Mucosa of rectum (tissue), 2 donors: ENCODE measurements around the gene CFB.
"Not testable (repeated sequence)": the region's sequence is repeated elsewhere in the genome, so short reads cannot be mapped to it uniquely, and the experiment has no call there.

Experiments used
- H3K27ac ChIP-seq, 2 donors: one replicate each; pipeline ENCODE4 v1.7.0; 2013; ENCODE audit warnings: inconsistent platforms in 2 of 2, low read depth in 2 of 2, low read length in 2 of 2
- H3K27me3 ChIP-seq, 2 donors: one replicate each; pipeline ENCODE4 v1.7.0; 2013; ENCODE audit warnings: low read length in 2 of 2; ENCODE audit not compliant: control insufficient read depth in 2 of 2, insufficient read depth in 2 of 2
- H3K36me3 ChIP-seq, 2 donors: one replicate each; pipeline ENCODE4 v1.7.0; 2013; ENCODE audit warnings: low read length in 2 of 2; ENCODE audit not compliant: control insufficient read depth in 2 of 2, insufficient read depth in 2 of 2
- H3K4me1 ChIP-seq, 2 donors: one replicate each; pipeline ENCODE4 v1.7.0; 2013; ENCODE audit warnings: low read length in 2 of 2, mild to moderate bottlenecking in 1 of 2; ENCODE audit not compliant: control insufficient read depth in 2 of 2, insufficient read depth in 2 of 2
- H3K4me3 ChIP-seq, 2 donors: one replicate each; pipeline ENCODE4 v1.7.0; 2013; ENCODE audit warnings: low read length in 2 of 2
- H3K9ac ChIP-seq, 2 donors: one replicate each; pipeline ENCODE4 v1.7.0; 2013; ENCODE audit warnings: low read length in 2 of 2, low read depth in 1 of 2, mild to moderate bottlenecking in 1 of 2
- H3K9me3 ChIP-seq, 2 donors: one replicate each; pipeline ENCODE4 v1.7.0; 2013; ENCODE audit warnings: low read length in 2 of 2; ENCODE audit not compliant: control insufficient read depth in 2 of 2
- donor health status: healthy.
- donor health status: Normal muscosa, but diverticular disease.

The CFB gene

DNA sequence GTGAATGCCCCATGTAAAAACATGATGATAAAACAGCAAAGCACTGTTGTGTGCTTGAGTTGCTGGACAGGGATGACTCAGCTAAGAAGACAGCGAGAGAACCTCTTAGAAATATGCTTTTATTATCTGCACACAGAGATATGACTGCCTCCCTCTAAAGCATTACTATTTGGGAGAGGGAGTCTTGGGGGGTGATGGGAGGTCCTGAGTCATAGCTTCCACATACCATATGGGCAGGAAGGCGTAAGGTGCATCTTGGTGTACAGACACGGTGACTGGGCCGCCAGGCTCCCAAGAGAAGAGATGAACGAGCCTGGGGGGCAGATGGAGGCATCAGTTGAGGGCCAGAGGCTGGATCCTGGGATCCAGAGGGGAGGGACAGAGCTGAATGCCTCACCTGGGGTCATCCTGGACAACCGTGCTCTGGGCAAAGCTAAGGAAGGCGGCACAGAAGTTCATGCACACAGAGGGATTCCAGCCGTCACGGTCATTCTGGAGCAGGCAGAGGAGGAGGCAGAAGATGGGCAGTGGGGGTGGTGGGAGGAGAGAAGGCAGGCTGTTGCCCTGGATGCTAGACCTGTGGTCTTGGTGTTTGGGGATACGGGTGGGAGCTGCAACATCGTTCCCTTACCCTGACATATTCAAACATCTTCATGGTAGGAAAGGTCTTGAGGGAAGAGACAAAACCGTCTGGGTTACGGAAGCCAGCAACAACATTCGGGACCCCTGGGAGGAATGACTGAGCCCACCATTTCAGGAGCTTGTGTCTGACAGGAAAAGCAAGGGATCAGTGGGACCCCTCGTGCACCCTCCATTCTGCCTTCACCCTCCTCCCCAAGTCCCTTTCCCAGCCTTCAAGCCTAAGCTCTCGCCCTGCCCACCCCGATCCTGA, 24.1 kb downstream of the CFB start:
- peak overlapping the region in 1 of 2 donors; percentile 98 for H3K27ac ChIP-seq
- H3K36me3 ChIP-seq, result peaks cover 44 to 52% of the 10 kb centered on the region in 2 donors
- peaks cover 15 to 18% of the 10 kb centered on the region in 2 donors for H3K4me1 ChIP-seq
- H3K9me3 ChIP-seq, result no peaks in the 10 kb centered on the region
- H3K27me3 ChIP-seq, result no peaks in the 10 kb centered on the region
- no peak overlapping the region for H3K9ac ChIP-seq
- no peak overlapping the region for H3K4me3 ChIP-seq

GRCh38 chr6:31970604-31971271, 24.8 kb downstream of the CFB start:
- Histone ChIP-seq H3K27me3 (no peaks in the 10 kb centered on the region), H3K4me3 (peak overlapping the region; percentile 89), H3K9me3 (no peaks in the 10 kb centered on the region), H3K36me3 (peaks cover 39 to 46% of the 10 kb centered on the region in 2 donors), H3K9ac (peak overlapping the region in 1 of 2 donors; percentile 94), H3K4me1 (peaks cover 15 to 18% of the 10 kb centered on the region in 2 donors), H3K27ac (peak overlapping the region in 1 of 2 donors; percentile 98)

GRCh38 chr6:31971279-31971992, 25.5 kb downstream of the CFB start:
- peak overlapping the region; percentile 95 to 98 for H3K27ac ChIP-seq
- peak overlapping the region; percentile 94 to 96 for H3K9ac ChIP-seq
- H3K36me3 ChIP-seq, result peaks cover 36 to 40% of the 10 kb centered on the region in 2 donors
- H3K4me1 ChIP-seq, result peaks cover 15 to 18% of the 10 kb centered on the region in 2 donors
- H3K9me3 ChIP-seq, result no peaks in the 10 kb centered on the region
- H3K27me3 ChIP-seq, result no peaks in the 10 kb centered on the region
- peak overlapping the region; percentile 89 for H3K4me3 ChIP-seq

DNA sequence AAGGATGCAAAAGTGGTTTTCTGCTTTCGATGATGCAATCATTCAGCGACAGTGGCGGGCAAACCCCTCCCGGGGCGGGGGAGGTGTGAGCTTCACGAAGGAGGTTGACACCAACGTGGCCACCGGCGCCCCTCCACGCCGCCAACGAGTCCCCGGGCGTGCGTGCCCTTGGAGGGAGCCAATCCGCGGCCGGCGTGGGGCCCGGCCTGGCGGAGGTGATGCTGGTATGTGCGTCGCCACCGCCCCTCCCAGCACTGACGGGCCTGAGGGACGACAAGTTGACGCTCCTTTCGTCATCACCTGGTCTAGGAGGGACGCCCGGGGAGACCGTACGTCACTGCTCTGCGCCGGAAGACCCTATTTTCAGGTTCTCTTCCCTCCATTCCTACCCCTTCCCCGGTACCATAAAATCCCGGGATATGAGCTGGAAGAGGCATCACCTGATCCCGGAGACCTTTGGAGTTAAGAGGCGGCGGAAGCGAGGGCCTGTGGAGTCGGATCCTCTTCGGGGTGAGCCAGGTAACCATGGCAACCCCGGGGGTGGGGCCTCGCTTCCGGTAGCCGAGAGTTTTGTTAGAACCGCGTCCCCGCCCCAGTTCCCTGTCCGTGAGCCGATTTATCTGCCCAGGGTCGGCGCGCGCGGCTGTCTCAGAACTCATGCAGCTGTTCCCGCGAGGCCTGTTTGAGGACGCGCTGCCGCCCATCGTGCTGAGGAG, 26.3 kb downstream of the CFB start, which contains the start of gene DXO:
TSS of gene DXO (minus strand) at position 146 of the 716 bp plus-strand sequence. CDS start 463 bp downstream, outside the sequence.
- H3K27me3 ChIP-seq, result no peaks in the 10 kb centered on the region
- H3K36me3 ChIP-seq, result peaks cover 29 to 33% of the 10 kb centered on the region in 2 donors
- H3K4me1 ChIP-seq, result peaks cover 15 to 18% of the 10 kb centered on the region in 2 donors
- peak within 1 kb of the TSS; percentile 94 to 96 for H3K9ac ChIP-seq
- H3K9me3 ChIP-seq, result no peaks in the 10 kb centered on the region
- peak within 1 kb of the TSS; percentile 95 to 98 for H3K27ac ChIP-seq
- H3K4me3 ChIP-seq, result peak within 1 kb of the TSS; percentile 89

GRCh38 chr6:31972709-31973350, 26.9 kb downstream of the CFB start:
- Histone ChIP-seq H3K27ac (peak overlapping the region; percentile 95 to 98), H3K27me3 (no peaks in the 10 kb centered on the region), H3K4me1 (peaks cover 15 to 18% of the 10 kb centered on the region in 2 donors), H3K9me3 (no peaks in the 10 kb centered on the region), H3K4me3 (peak overlapping the region; percentile 89), H3K36me3 (peaks cover 22 to 26% of the 10 kb centered on the region in 2 donors), H3K9ac (peak overlapping the region; percentile 94 to 96)

DNA sequence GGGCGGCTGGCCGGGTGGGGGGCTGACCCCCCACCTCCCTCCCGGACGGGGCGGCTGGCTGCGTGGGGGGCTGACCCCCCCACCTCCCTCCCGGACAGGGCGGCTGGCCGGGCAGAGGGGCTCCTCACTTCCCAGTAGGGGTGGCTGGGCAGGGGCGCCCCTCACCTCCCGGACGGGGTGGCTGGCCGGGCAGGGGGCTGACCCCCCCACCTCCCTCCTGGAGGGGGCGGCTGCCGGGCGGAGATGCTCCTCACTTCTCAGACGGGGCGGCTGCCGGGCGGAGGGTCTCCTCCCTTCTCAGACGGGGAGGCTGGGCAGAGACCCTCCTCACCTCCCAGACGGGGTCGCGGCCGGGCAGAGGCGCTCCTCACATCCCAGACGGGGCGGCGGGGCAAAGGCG, 30.2 kb downstream of the CFB start:
- H3K9ac ChIP-seq, H3K4me3 ChIP-seq, H3K9me3 ChIP-seq, H3K27me3 ChIP-seq, H3K27ac ChIP-seq: not testable (repeated sequence)
- peaks cover 8 to 16% of the 10 kb centered on the region in 2 donors for H3K4me1 ChIP-seq
- H3K36me3 ChIP-seq, result peaks cover 10 to 12% of the 10 kb centered on the region in 2 donors

DNA sequence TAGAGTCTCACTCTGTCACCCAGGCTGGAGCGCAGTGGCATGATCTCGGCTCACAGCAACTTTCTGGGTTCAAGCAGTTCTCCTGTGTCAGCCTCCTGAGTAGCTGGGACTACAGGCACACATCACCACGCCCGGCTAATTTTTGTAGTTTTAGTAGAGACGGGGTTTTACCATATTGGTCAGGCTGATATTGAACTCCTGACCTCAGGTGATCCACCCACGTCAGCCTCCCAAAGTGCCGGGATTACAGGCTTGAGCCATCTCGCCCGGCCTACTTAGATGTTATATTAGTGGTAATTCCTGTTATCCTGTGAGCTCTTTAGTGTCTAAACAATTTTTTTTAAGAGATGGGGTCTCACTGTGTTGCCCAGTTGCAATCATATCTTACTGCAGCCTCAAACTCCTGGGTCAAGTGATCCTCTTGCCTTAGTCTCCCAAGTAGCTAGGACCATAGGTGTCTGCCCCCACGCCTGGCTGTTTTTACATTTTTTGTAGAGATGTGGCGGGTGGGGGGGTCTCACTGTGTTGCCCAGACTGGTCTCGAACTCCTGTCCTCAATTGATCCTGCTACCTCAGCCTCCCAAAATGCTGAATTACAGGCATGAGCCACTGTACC, 32.0 kb downstream of the CFB start:
- Histone ChIP-seq H3K27ac (no peak overlapping the region), H3K27me3 (no peaks in the 10 kb centered on the region), H3K9me3 (no peaks in the 10 kb centered on the region), H3K4me3 (no peak overlapping the region), H3K9ac (no peak overlapping the region), H3K4me1 (peaks cover 0 to 5% of the 10 kb centered on the region in 2 donors), H3K36me3 (peaks cover 10 to 12% of the 10 kb centered on the region in 2 donors)

DNA sequence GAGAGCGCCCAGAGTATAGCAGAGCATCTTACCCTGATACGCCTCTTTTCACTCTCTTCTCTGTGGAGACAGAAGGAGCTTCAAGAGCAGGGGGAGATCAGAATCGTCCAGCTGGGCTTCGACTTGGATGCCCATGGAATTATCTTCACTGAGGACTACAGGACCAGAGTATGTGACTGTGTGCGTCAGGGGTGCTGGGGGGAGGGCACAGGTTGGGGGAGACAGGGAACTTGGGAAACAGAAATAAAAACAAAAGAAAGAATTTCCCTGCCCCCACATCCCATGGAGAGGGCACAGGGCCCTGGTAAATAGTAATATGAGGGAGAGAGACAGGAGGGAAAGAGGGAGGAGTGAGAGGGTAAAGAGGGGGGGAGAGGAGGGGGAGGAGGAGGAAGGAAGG, 32.9 kb downstream of the CFB start:
- Histone ChIP-seq H3K4me3 (no peak overlapping the region), H3K27ac (no peak overlapping the region), H3K9me3 (no peaks in the 10 kb centered on the region), H3K9ac (peak overlapping the region in 1 of 2 donors; percentile 24), H3K27me3 (no peaks in the 10 kb centered on the region), H3K36me3 (peaks cover 10 to 12% of the 10 kb centered on the region in 2 donors), H3K4me1 (no peaks in the 10 kb centered on the region)
